ENCODE measurements around the gene ELP4. TPM values are rescaled to one million over a fixed set of nuclear protein-coding genes. Genes with fewer than 3 reads are reported as not detected.

ELP4 gene
- total and polyA plus RNA-seq, 2 experiments from 2014 or later: 28.2 to 38.3 TPM

DNA sequence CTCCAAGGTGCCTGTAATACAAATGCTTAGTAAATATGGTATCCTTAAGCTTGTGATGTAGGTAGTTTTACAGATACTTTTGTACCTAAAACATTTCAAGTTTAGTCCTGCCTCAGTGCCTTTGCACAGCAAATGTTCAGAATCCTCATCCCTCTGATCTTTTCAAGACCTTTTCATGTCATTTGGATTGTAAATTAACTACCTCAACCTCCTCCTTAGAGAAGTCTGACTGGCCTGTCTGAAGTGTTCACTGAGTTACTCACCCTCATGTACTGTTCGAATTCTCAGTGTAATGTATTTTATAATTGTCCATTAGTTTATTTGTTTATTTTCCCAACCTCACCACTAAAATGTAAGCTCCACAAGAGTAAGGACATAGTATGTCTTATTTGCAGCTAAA is 147.5 kb downstream of the ELP4 start (continued):
- TF ChIP-seq ZNF462 (CRISPR knock-in tag; IDR thresholded peaks at IDR 0.05) (no peak), CTCF (conservative IDR thresholded peaks at IDR 0.05; ENCODE audit: low read depth in 2 of 2) (no peak), NANOG (IDR thresholded peaks at IDR 0.05; ENCODE audit: borderline replicate concordance) (no peak), ZNF114 (CRISPR knock-in tag; IDR thresholded peaks at IDR 0.05) (no peak), POLR2AphosphoS5 (IDR thresholded peaks at IDR 0.05; ENCODE audit: low read depth) (no peak)

GRCh38 chr11:31664129-31664528 is 154.6 kb downstream of the ELP4 start:
- Histone ChIP-seq H2AFZ (no peak overlapping the region), H3K27ac (ENCODE audit: low read depth) (no peak overlapping the region), H3K4me2 (no peak overlapping the region), H3F3A (replicated peaks; ENCODE audit: low read depth) (no peaks in the 10 kb centered on the region), H3K4me1 (ENCODE audit: insufficient read depth) (no peaks in the 10 kb centered on the region), H3K79me2 (replicated peaks; ENCODE audit: insufficient read depth) (no peaks in the 10 kb centered on the region), H3K27me3 (ENCODE audit: insufficient read depth) (no peaks in the 10 kb centered on the region), H3K4me3 (no peak overlapping the region), H3K9me2 (ENCODE audit: insufficient read depth) (no peaks in the 10 kb centered on the region), H4K20me1 (replicated peaks; ENCODE audit: insufficient read depth) (no peaks in the 10 kb centered on the region), H3K36me3 (ENCODE audit: insufficient read depth) (no peaks in the 10 kb centered on the region)
- Mint-ChIP-seq H3K27ac (no peak overlapping the region), H3K9me3 (no peaks in the 10 kb centered on the region), H3K27me3 (ENCODE audit: insufficient read depth, low read depth, poor library complexity) (peaks cover 1% of the 10 kb centered on the region), H3K4me3 (no peak overlapping the region), H3K4me1 (peaks cover 11% of the 10 kb centered on the region; the same call in 2 of the 3 replicates), H3K36me3 (ENCODE audit: low read depth) (no peaks in the 10 kb centered on the region)
- DNase-seq (ENCODE audit: low spot score) (no peak), ATAC-seq (no peak)
- TF ChIP-seq ETS1 (IDR thresholded peaks at IDR 0.05): no peak
- TF ChIP-seq EZH2phosphoT487 (IDR thresholded peaks at IDR 0.05; ENCODE audit: unreplicated experiment): no peak
- TF ChIP-seq REST (IDR thresholded peaks at IDR 0.05; ENCODE audit: unreplicated experiment): no peak
- no peak for TF ChIP-seq EZH2 (IDR thresholded peaks at IDR 0.05; ENCODE audit: low read depth, unreplicated experiment)
- TF ChIP-seq POLR2AphosphoS5 (IDR thresholded peaks at IDR 0.05; ENCODE audit: low read depth): no peak
- TF ChIP-seq JUNB (IDR thresholded peaks at IDR 0.05; ENCODE audit: unreplicated experiment): no peak
- TF ChIP-seq STAT1 (IDR thresholded peaks at IDR 0.05; ENCODE audit: unreplicated experiment): no peak
- no peak for TF ChIP-seq NANOG (IDR thresholded peaks at IDR 0.05; ENCODE audit: borderline replicate concordance)
